ENCODE data around the gene PHACTR1.

PHACTR1 gene

DNA sequence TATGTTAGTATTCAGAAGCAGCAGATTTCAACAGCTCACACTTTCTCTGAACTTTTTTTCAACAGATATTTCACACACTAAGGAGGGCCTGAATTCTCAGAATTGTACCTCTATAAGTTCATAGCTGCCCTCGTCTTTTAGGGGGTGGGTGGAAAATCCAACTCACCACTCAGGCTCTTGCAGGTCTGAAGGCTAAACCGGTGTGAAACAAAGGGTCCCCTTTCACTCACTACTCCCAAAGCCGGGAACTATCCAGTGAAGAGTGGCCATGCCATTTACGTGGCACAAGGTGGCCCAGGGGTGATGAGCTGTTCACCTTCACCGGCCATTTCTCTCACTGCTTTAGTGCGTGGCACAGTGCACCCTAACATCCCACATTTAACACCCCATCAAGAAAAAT lies 587.5 kb downstream of the PHACTR1 start:
- Histone ChIP-seq H3K79me1 (ENCODE audit: low read depth, low read length) (peaks cover 1% of the 10 kb centered on the region), H4K91ac (ENCODE audit: low read depth, low read length, poor library complexity) (no peak overlapping the region), H3K9ac (ENCODE audit: low read depth, low read length, poor library complexity) (no peak overlapping the region), H3K4me1 (ENCODE audit: control insufficient read depth in 2 of 2, insufficient read depth in 1 of 2, low read depth in 1 of 2, low read length in 2 of 2) (no peaks in the 10 kb centered on the region), H3K9me3 (replicated peaks in 1 of 2; ENCODE audit: control insufficient read depth in 2 of 2, insufficient read depth in 1 of 2, low read depth in 1 of 2, low read length in 2 of 2) (no peaks in the 10 kb centered on the region), H3K4ac (ENCODE audit: low read length) (no peak overlapping the region), H3K14ac (ENCODE audit: low read length) (no peak overlapping the region), H4K8ac (ENCODE audit: low read depth, low read length) (no peak overlapping the region), H3K27ac (replicated peaks; ENCODE audit: low read length) (no peak overlapping the region), H3K18ac (ENCODE audit: low read length) (no peak overlapping the region), H3K27me3 (ENCODE audit: control insufficient read depth in 3 of 3, insufficient read depth in 3 of 3, low read depth in 1 of 3, low read length in 3 of 3) (no peaks in the 10 kb centered on the region), H2AFZ (ENCODE audit: low read length) (no peak overlapping the region), H2AK5ac (ENCODE audit: low read depth, low read length) (no peak overlapping the region), H2BK120ac (ENCODE audit: low read depth, low read length) (no peak overlapping the region), H3K23ac (ENCODE audit: low read depth, low read length, poor library complexity) (no peak overlapping the region), H3K36me3 (replicated peaks in 1 of 2; ENCODE audit: control insufficient read depth in 2 of 2, insufficient read depth in 2 of 2, low read length in 2 of 2) (peaks cover 44 to 99% of the 10 kb centered on the region in 2 donors), H2BK12ac (ENCODE audit: low read length) (no peak overlapping the region), H3K4me2 (ENCODE audit: insufficient read depth, low read length, poor library complexity, severe bottlenecking) (no peak overlapping the region), H2BK15ac (ENCODE audit: low read length) (no peak overlapping the region), H2BK5ac (ENCODE audit: low read length) (no peak overlapping the region), H3K4me3 (ENCODE audit: low read length in 2 of 2) (no peak overlapping the region)
- no CpG with 5 or more reads among the region's 6 CpGs for WGBS, 2 donors (ENCODE audit: extremely low coverage in 2 of 2, insufficient read length in 2 of 2, insufficient replicate concordance in 1 of 2)
- no peak for DNase-seq (ENCODE audit: low spot score)

DNA sequence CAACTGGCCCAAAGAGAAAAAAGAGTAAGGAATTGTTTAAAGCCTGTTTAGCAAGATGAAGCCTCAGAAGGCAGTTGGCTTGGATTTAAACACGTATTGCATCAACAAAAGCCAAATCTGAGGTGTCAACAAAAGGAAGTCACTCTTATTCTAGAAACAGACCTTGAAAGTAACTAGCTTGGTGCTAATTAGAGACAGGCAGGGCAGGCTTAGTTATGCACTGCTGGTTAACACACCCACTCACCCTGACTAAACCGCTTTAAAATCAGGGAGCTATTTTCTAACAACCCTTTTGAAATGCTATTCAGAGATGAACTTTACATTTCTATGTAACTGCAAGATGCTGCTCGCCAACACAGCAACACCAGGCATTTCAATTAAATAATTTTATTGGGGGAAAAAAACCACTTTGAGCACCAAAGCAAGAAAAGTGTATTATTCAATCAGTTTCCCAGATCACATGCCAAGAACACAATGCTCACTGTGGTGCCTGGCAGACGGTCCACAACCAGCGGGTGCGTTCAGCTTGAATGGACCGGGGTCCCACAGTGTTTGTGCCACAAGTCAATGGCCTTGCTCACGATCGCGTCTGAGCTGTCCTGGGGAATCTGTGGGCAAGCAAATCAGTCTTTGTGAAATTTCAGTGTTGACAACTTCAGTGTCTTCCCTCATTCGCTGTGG lies 588.2 kb downstream of the PHACTR1 start:
- Histone ChIP-seq H3K27ac (replicated peaks; ENCODE audit: low read length) (no peak overlapping the region), H2AK5ac (ENCODE audit: low read depth, low read length) (no peak overlapping the region), H3K4me1 (ENCODE audit: control insufficient read depth in 2 of 2, insufficient read depth in 1 of 2, low read depth in 1 of 2, low read length in 2 of 2) (no peaks in the 10 kb centered on the region), H3K9me3 (replicated peaks in 1 of 2; ENCODE audit: control insufficient read depth in 2 of 2, insufficient read depth in 1 of 2, low read depth in 1 of 2, low read length in 2 of 2) (no peaks in the 10 kb centered on the region), H2BK15ac (ENCODE audit: low read length) (no peak overlapping the region), H4K8ac (ENCODE audit: low read depth, low read length) (no peak overlapping the region), H3K4me2 (ENCODE audit: insufficient read depth, low read length, poor library complexity, severe bottlenecking) (no peak overlapping the region), H3K23ac (ENCODE audit: low read depth, low read length, poor library complexity) (no peak overlapping the region), H3K4ac (ENCODE audit: low read length) (no peak overlapping the region), H3K27me3 (ENCODE audit: control insufficient read depth in 3 of 3, insufficient read depth in 3 of 3, low read depth in 1 of 3, low read length in 3 of 3) (no peaks in the 10 kb centered on the region), H3K9ac (ENCODE audit: low read depth, low read length, poor library complexity) (no peak overlapping the region), H2BK12ac (ENCODE audit: low read length) (no peak overlapping the region), H4K91ac (ENCODE audit: low read depth, low read length, poor library complexity) (no peak overlapping the region), H2AFZ (ENCODE audit: low read length) (no peak overlapping the region), H3K14ac (ENCODE audit: low read length) (no peak overlapping the region), H3K79me1 (ENCODE audit: low read depth, low read length) (peaks cover 1% of the 10 kb centered on the region), H3K4me3 (ENCODE audit: low read length in 2 of 2) (no peak overlapping the region), H3K36me3 (replicated peaks in 1 of 2; ENCODE audit: control insufficient read depth in 2 of 2, insufficient read depth in 2 of 2, low read length in 2 of 2) (peaks cover 40 to 100% of the 10 kb centered on the region in 2 donors), H3K18ac (ENCODE audit: low read length) (no peak overlapping the region), H2BK5ac (ENCODE audit: low read length) (no peak overlapping the region), H2BK120ac (ENCODE audit: low read depth, low read length) (no peak overlapping the region)
- WGBS, 2 donors (ENCODE audit: extremely low coverage in 2 of 2, insufficient read length in 2 of 2, insufficient replicate concordance in 1 of 2): no CpG with 5 or more reads among the region's 11 CpGs
- DNase-seq (ENCODE audit: low spot score): no peak

DNA sequence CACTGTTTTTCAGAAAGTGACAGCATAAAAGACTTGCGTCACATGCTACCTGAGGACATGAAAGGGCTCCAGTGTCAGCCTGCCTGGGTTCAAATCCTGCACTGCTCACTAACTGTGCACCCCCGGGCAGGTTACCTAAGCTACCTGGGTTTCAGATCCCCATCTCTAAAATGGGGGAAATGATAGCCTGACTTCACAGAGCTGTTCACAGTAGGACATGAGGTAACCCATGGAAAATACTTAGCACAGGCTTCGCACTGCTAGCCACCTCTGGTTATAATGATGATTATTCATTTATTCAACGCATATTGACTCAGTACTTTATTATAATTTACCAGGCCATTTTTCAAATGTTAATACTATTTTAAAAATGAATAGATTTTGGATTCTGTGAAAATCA lies 588.7 kb downstream of the PHACTR1 start:
- Histone ChIP-seq H3K4me1 (ENCODE audit: control insufficient read depth in 2 of 2, insufficient read depth in 1 of 2, low read depth in 1 of 2, low read length in 2 of 2) (no peaks in the 10 kb centered on the region), H2AFZ (ENCODE audit: low read length) (no peak overlapping the region), H3K79me1 (ENCODE audit: low read depth, low read length) (peaks cover 1% of the 10 kb centered on the region), H3K9me3 (replicated peaks in 1 of 2; ENCODE audit: control insufficient read depth in 2 of 2, insufficient read depth in 1 of 2, low read depth in 1 of 2, low read length in 2 of 2) (no peaks in the 10 kb centered on the region), H4K91ac (ENCODE audit: low read depth, low read length, poor library complexity) (no peak overlapping the region), H2BK15ac (ENCODE audit: low read length) (no peak overlapping the region), H3K36me3 (replicated peaks in 1 of 2; ENCODE audit: control insufficient read depth in 2 of 2, insufficient read depth in 2 of 2, low read length in 2 of 2) (peaks cover 40 to 99% of the 10 kb centered on the region in 2 donors), H3K9ac (ENCODE audit: low read depth, low read length, poor library complexity) (no peak overlapping the region), H2BK5ac (ENCODE audit: low read length) (no peak overlapping the region), H3K27ac (replicated peaks; ENCODE audit: low read length) (no peak overlapping the region), H3K23ac (ENCODE audit: low read depth, low read length, poor library complexity) (no peak overlapping the region), H4K8ac (ENCODE audit: low read depth, low read length) (no peak overlapping the region), H2BK120ac (ENCODE audit: low read depth, low read length) (no peak overlapping the region), H3K4me2 (ENCODE audit: insufficient read depth, low read length, poor library complexity, severe bottlenecking) (no peak overlapping the region), H3K14ac (ENCODE audit: low read length) (no peak overlapping the region), H3K4me3 (ENCODE audit: low read length in 2 of 2) (no peak overlapping the region), H2AK5ac (ENCODE audit: low read depth, low read length) (no peak overlapping the region), H3K4ac (ENCODE audit: low read length) (no peak overlapping the region), H3K27me3 (ENCODE audit: control insufficient read depth in 3 of 3, insufficient read depth in 3 of 3, low read depth in 1 of 3, low read length in 3 of 3) (no peaks in the 10 kb centered on the region), H3K18ac (ENCODE audit: low read length) (no peak overlapping the region), H2BK12ac (ENCODE audit: low read length) (no peak overlapping the region)
- no CpG with 5 or more reads among the region's 4 CpGs for WGBS, 2 donors (ENCODE audit: extremely low coverage in 2 of 2, insufficient read length in 2 of 2, insufficient replicate concordance in 1 of 2)
- no peak for DNase-seq (ENCODE audit: low spot score)

DNA sequence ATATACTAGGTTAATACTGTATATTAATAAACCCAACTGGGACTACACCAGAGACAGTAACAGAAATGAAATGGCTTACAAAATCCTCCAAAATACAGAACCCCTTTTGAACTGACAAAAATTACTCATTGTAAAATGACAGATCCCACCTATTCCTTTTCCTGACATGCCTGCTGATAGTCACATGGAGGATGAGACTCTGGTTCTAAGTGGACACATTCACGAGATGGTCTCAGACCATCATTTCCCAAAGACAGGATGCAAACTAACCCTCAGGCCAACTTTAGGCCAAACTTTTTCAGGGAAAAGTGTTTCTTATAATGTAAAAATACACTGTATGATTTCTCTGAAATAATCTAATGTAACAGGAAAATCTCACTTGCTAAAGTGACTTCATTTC lies 589.2 kb downstream of the PHACTR1 start:
- Histone ChIP-seq H3K9me3 (replicated peaks in 1 of 2; ENCODE audit: control insufficient read depth in 2 of 2, insufficient read depth in 1 of 2, low read depth in 1 of 2, low read length in 2 of 2) (no peaks in the 10 kb centered on the region), H3K4me1 (ENCODE audit: control insufficient read depth in 2 of 2, insufficient read depth in 1 of 2, low read depth in 1 of 2, low read length in 2 of 2) (no peaks in the 10 kb centered on the region), H4K91ac (ENCODE audit: low read depth, low read length, poor library complexity) (no peak overlapping the region), H2BK5ac (ENCODE audit: low read length) (no peak overlapping the region), H2AFZ (ENCODE audit: low read length) (no peak overlapping the region), H3K9ac (ENCODE audit: low read depth, low read length, poor library complexity) (no peak overlapping the region), H3K27ac (replicated peaks; ENCODE audit: low read length) (no peak overlapping the region), H2BK12ac (ENCODE audit: low read length) (no peak overlapping the region), H3K36me3 (replicated peaks in 1 of 2; ENCODE audit: control insufficient read depth in 2 of 2, insufficient read depth in 2 of 2, low read length in 2 of 2) (peaks cover 37 to 98% of the 10 kb centered on the region in 2 donors), H3K4me2 (ENCODE audit: insufficient read depth, low read length, poor library complexity, severe bottlenecking) (no peak overlapping the region), H2AK5ac (ENCODE audit: low read depth, low read length) (no peak overlapping the region), H2BK120ac (ENCODE audit: low read depth, low read length) (no peak overlapping the region), H4K8ac (ENCODE audit: low read depth, low read length) (no peak overlapping the region), H3K23ac (ENCODE audit: low read depth, low read length, poor library complexity) (no peak overlapping the region), H3K27me3 (ENCODE audit: control insufficient read depth in 3 of 3, insufficient read depth in 3 of 3, low read depth in 1 of 3, low read length in 3 of 3) (no peaks in the 10 kb centered on the region), H2BK15ac (ENCODE audit: low read length) (no peak overlapping the region), H3K14ac (ENCODE audit: low read length) (no peak overlapping the region), H3K4ac (ENCODE audit: low read length) (no peak overlapping the region), H3K4me3 (ENCODE audit: low read length in 2 of 2) (no peak overlapping the region), H3K18ac (ENCODE audit: low read length) (no peak overlapping the region), H3K79me1 (ENCODE audit: low read depth, low read length) (peaks cover 1% of the 10 kb centered on the region)
- DNase-seq (ENCODE audit: low spot score): no peak
- WGBS, 2 donors (ENCODE audit: extremely low coverage in 2 of 2, insufficient read length in 2 of 2, insufficient replicate concordance in 1 of 2): no CpG with 5 or more reads among the region's 1 CpG
